GM12891 (cell line): ENCODE results near the gene CT45A3.
"Not testable (repeated sequence)": the region's sequence is repeated elsewhere in the genome, so short reads cannot be mapped to it uniquely, and the experiment has no call there.

Experiments used
- PAX5 ChIP-seq: IDR thresholded peaks from 2 replicates; pipeline ENCODE4 v1.6.1; 2011; ENCODE audit warnings: low read length, moderate library complexity, mild to moderate bottlenecking; ENCODE audit not compliant: insufficient read depth, severe bottlenecking
- POLR2A ChIP-seq: IDR thresholded peaks from 2 replicates; pipeline ENCODE4 v1.6.1; 2011; ENCODE audit warnings: low read depth, low read length, control low read depth
- POLR2AphosphoS5 ChIP-seq: IDR thresholded peaks from 2 replicates; pipeline ENCODE4 v1.6.1; 2011; ENCODE audit warnings: low read depth, low read length, control low read depth
- POU2F2 ChIP-seq: IDR thresholded peaks from 2 replicates; pipeline ENCODE4 v1.6.1; 2011; ENCODE audit warnings: low read depth, mild to moderate bottlenecking, control low read depth, low read length, moderate library complexity
- SPI1 ChIP-seq: IDR thresholded peaks from 2 replicates; pipeline ENCODE4 v1.6.1; 2011; ENCODE audit warnings: low read depth, low read length, control low read depth
- TAF1 ChIP-seq: IDR thresholded peaks from 2 replicates; pipeline ENCODE4 v1.6.1; 2011; ENCODE audit warnings: low read depth, low read length, control low read depth

GRCh38 chrX:135768091-135768490 lies at the start of gene CT45A3:
- TF ChIP-seq POLR2A, SPI1, POLR2AphosphoS5, TAF1, POU2F2, PAX5: not testable (repeated sequence)
